DND-41 (cell line): Measurements from ENCODE around the gene ADCY7.

ENCODE experiments used
- CTCF ChIP-seq: IDR thresholded peaks from 2 replicates; pipeline ENCODE4 v1.5.1; 2012; ENCODE audit warnings: borderline replicate concordance, low read length, moderate library complexity, mild to moderate bottlenecking; ENCODE audit not compliant: poor library complexity, severe bottlenecking; ENCODE audit errors: extremely low read depth
- EZH2 ChIP-seq: IDR thresholded peaks from 3 replicates; pipeline ENCODE4 v1.6.1; 2012; ENCODE audit warnings: borderline replicate concordance, low read depth, mild to moderate bottlenecking, moderate library complexity, low read length, inconsistent platforms; ENCODE audit not compliant: severe bottlenecking

- TF ChIP-seq CTCF: no peak
- TF ChIP-seq EZH2: no peak
Measured at GRCh38 chr16:50257876-50258275, 8.5 kb upstream of the ADCY7 start.
